Neural cell (in vitro differentiated cells): ENCODE data around the gene MYOT.

Source experiments
- EZH2 ChIP-seq: fragments of 200-600, 300-800 bp; shearing (Covaris generic), sonication (generic); IDR thresholded peaks from 2 replicates; pipeline ENCODE4 v1.6.1; 2014; ENCODE audit warnings: antibody characterized with exemption, low read length, borderline replicate concordance, mild to moderate bottlenecking; ENCODE audit not compliant: insufficient read depth, poor library complexity, severe bottlenecking
- POLR2AphosphoS5 ChIP-seq: IDR thresholded peaks from 2 replicates; pipeline ENCODE4 v1.6.1; 2012
- TAF1 ChIP-seq: IDR thresholded peaks from 2 replicates; pipeline ENCODE4 v1.6.1; 2012; ENCODE audit warnings: low read depth
- TF ChIP-seq, protein P1 (sequence below): fragments of 450-650 bp; IDR thresholded peaks from 2 replicates; pipeline ENCODE4 v1.5.1; 2014; ENCODE audit warnings: antibody characterized with exemption, mild to moderate bottlenecking, moderate library complexity; ENCODE audit not compliant: poor library complexity, severe bottlenecking

DNA sequence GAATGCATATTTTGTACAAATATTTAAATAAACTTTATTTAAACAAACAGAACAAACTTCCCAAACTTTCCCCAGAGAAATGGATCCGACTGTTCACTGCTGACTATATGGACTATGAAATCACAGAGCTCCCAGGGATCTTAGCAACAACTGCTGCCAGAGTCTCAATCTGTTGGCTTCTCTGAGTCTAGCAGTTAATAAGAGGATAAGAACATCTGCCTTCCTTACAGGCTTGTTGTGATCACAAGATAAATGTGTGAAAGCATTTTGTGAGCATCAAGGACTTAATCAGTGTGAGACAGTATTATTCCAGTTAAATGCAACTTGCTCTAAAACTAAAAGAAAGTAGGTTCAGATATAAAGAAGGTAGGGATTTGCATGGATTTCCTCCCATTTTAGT, 31.4 kb upstream of the MYOT start:
- TF ChIP-seq, protein P1, sequence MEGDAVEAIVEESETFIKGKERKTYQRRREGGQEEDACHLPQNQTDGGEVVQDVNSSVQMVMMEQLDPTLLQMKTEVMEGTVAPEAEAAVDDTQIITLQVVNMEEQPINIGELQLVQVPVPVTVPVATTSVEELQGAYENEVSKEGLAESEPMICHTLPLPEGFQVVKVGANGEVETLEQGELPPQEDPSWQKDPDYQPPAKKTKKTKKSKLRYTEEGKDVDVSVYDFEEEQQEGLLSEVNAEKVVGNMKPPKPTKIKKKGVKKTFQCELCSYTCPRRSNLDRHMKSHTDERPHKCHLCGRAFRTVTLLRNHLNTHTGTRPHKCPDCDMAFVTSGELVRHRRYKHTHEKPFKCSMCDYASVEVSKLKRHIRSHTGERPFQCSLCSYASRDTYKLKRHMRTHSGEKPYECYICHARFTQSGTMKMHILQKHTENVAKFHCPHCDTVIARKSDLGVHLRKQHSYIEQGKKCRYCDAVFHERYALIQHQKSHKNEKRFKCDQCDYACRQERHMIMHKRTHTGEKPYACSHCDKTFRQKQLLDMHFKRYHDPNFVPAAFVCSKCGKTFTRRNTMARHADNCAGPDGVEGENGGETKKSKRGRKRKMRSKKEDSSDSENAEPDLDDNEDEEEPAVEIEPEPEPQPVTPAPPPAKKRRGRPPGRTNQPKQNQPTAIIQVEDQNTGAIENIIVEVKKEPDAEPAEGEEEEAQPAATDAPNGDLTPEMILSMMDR, result no peak
- TF ChIP-seq TAF1, result no peak
- no peak for TF ChIP-seq POLR2AphosphoS5
- no peak for TF ChIP-seq EZH2
